ENCODE measurements around the gene RPS21.
"Not testable (repeated sequence)": the region's sequence is repeated elsewhere in the genome, so short reads cannot be mapped to it uniquely, and the experiment has no call there.

The RPS21 gene

DNA sequence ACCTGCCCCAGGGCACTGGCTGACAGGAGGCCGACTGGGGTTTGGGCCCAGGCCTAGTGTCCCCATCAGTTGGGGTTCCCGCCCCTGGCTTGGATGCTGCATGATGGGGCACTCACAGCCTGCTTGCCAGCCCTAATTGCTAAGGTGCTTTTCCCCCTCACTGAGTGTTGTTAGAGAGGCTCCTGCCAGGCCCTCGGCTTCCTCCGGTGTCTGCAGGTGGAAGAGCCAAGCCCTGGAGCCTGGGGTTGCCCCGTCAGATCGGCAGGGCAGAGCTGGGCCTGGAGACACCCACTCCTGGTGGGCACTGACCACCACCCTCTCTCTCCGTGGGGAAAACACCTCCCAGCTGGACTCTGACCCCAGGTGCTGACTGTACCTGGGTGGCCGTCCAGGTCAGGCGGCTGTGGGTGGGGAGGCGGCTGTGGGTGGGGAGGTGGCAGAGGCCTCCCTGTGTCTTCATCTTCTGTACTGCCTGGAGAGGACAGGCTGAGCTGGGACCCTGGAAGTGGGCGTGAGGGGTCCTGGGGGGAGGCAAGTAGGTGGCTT, 26.2 kb downstream of the RPS21 start:
- DNase-seq, result no peak

DNA sequence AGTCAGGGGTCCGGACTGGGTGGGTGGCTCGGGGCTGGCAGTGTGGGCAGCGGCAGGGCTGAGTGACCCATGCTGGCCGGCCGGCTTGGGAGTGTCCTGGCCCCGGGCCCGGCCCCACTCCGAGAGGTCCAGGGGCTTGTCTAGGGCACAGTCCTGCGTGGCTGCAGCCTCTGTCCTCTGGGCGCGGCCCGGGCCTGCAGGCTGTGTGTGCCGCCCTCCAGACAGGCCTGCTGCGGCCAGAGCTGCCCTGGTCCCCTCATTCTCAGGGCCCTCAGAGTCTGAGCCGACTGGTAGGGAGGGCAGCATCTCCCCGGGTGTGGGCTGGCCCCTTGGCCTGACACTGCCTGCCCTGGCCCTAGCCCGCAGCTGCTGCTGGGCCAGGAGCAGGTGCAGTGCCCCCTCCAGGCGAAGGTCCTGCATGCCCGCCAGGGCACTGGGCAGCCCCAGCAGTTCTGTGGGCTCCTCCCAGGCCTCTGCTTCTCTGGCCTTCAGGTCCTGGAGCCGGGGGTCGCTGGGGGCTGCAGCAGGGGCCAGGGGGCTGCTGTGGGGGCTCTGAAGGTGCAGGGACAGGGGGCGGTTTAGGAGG, 27.1 kb downstream of the RPS21 start:
- DNase-seq, result no peak

DNA sequence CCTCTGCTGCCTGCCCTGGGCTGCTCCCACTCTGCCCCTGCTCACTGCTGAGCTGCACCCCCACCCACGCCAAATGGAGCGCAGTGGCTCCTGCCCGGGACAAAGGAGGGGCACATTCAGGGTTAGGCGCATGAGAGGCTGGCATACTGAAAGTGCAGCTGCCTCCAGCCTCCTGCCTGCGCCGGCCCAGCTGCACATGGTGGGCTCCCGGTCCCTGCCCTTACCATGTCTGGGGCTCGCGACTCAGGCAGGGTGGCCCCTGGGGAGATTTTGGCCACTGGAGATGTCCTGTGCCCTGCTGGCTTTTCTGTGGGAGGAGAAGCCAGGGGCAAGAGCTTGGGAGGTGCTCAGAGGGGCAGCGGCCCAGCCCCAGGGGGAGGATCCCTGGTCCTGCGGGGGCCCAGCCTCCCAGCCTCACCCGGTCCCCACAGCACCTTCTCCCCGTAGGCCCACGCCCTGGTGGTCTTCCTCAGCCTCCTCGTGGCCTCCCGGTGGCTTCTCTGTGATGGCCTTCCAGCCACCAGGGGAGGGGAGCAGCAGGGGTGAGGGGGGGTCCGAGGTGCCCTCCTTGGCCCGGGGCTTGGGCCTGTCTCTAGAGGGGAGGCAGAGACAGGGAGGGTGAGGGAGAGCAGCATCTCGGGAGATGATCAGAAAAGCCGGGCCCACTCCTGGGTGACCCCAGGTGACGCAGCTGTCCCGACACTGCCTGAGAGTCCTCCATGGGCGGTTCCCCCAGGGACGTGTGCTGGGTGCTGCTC, 28.6 kb downstream of the RPS21 start:
- no peak for DNase-seq

DNA sequence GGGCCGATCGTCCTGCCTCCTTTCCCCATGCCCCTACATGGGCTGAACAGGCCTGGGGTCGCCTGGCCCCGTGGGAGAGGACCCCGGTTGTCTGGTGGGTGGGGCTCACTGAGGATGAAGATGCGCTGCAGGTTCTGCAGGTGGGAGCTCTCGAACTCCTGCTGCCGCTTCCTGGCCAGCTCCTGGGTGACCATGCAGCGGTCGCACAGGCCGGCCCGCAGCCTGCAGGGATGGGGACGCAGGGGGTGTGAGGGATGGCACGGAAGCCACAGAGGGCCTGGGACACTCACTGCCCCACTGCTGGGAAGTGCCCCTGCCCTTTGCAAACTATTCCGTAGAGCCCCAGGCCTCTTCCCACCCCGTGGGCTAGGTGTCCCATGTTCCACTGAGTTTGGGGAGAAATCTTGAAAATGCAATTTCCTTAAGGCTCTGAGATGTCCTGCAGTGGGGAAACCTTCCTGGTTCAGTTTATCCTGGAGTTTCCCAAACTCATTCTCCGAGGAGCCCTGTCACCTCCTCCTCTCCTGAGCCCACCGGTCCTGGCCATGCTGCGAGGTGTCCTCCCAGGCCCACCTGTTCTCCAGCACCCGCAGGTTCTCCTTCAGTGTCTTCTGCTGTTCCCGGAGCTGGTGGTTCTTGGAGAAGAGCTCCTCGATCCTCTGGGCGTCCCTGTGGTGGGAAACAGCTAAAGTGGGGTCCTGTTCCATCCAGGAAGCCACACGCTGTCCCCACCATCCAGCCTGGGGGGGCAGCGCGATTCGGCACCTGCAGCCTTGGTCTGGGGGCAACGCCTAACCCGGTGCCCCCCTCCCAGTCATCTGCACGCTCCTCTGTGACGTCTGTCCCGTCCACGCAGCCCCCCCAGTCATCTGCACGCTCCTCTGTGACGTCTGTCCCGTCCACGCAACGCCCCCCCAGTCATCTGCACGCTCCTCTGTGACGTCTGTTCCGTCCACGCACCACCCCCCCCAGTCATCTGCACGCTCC, 30.0 kb downstream of the RPS21 start:
- no peak for DNase-seq

DNA sequence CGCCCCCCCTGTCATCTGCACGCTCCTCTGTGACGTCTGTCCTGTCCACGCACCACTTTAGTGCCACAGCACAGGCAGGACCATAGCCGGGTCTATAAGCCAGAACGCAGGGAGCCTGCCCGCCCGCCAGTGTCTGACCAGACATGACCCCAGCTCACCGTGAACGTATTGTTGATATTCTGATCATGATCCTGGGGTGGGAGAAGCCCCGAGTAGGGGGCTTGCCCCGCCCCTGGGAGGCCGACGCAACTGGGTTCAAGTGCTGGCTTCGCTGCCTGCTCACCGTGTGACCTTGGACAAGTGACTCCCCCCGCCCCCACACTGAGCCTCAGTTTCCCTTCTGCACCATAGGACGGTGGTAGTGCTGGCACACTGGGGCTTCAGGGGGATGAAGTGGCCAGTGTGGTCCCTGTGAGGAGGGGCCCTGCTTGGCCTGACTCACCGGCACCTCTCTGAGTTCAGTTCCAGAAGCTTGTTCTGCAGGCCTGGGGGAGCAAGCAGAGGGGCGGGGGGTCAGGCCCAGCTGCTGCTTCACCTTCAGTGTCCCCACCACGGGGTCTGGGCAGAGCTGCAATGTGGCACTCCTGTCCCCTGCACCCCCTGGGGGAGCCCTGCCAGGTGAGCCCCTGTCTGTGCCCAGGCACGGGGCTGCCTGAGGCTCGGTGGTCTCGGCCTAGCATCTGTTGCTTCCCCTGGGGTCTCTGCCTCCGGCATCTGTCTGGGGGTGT, 31.2 kb downstream of the RPS21 start:
- no peak for DNase-seq

DNA sequence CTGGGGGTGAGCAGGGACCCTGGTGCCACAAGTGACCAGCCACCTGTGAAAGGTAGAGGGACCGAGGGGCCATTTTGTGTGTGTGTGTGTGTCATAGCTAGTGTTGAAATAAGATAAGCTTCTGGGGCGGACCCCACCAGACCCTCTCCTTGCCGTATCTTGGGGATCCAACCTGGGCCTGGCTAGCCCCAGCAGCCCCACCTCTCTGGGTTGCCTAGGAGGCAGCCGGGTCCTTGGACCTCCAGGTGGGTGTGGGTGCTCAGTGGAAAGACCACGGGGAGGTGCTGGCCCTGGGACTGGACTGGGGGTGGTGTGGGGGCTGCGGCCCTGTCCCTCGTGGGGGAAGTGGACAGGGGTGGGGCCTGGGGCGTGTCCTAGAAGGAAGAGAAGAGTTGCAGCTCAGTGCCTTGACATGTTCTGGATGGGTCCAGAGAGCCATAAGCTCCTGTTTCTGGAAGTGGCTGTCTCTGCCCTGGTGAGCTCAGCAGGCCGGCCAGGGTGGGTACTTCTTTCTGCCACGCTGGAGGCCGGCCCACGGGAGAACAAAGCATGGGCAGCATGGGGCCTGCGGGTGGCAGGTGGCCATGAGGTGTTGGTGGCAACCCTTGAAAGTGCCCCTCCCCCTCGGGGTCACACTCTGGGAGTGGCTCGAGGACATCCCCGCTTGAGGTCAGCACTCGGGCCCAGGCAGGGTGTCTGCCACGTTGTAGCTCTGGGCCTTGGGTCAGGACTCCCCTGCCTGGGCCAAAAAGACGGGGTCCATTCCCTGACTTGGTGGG, 32.0 kb downstream of the RPS21 start:
- DNase-seq, result no peak

DNA sequence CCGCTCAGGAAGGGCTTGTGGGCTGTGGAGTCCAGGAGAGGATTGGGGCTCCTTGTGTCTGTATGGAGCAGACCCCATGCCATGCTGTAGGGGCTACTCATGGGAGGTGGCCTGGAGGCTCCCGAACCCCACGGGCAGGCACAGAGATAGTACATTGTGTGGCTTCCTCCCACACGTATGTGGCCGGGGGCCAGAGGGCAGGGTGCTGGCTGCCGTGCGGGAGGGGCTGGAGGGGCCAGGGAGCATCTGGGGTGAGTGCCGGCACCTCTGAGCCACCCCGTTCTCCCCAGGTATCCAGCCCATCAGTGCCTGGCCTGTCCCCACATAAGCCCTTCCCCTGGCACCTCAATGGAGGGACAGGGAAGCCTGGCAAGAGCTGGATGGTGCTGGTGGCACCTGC, 32.9 kb downstream of the RPS21 start:
- no peak for DNase-seq

DNA sequence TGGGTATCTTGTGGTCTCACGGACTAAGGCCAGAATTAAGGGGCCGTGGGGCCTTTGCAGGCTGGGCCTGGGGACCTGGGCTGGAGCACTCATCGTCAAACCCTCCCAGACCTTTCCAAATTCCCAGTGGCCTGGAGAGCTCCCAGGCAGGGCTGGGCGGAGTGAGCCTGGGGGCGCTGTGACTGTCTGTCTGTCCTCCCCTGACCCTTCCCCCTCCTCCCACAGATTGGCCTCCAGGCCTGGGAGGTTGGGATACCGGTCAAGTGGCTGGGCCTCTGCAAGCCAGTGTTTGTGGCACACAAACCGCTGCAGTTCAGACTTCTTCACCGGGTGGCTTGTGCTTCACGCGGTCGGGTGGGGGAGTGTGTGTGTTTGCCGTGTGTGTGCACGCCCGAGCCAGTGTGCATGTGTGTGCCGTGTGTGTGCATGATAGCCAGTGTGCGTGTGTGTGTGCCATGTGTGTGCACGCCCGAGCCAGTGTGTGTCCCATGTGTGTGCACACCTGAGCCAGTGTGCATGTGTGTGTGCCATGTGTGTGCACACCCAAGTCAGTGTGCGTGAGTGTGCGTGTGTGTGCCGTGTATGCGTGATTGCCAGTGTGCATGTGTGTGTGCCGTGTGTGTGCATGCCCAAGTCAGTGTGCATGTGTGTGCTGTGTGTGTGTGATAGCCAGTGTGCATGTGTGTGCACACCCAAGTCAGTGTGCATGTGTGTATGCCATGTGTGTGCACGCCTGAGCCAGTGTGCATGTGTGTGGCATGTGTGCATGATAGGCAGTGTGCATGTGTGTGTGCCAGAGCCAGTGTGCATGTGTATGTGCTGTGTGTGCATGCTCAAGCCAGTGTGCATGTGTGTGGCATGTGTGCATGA, 34.2 kb downstream of the RPS21 start:
- no peak for DNase-seq

DNA sequence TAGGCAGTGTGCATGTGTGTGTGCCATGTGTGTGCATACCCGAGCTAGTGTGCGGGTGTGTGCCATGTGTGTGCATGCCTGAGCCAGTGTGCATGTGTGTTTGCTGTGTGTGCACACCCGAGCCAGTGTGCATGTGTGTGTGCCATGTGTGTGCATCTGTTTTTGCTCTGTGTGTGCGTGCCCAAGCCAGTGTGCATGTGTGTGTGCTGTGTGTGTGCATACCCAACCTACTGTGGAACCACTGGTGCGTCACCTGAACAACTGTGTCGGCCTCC, 34.8 kb downstream of the RPS21 start:
- DNase-seq, result no peak

DNA sequence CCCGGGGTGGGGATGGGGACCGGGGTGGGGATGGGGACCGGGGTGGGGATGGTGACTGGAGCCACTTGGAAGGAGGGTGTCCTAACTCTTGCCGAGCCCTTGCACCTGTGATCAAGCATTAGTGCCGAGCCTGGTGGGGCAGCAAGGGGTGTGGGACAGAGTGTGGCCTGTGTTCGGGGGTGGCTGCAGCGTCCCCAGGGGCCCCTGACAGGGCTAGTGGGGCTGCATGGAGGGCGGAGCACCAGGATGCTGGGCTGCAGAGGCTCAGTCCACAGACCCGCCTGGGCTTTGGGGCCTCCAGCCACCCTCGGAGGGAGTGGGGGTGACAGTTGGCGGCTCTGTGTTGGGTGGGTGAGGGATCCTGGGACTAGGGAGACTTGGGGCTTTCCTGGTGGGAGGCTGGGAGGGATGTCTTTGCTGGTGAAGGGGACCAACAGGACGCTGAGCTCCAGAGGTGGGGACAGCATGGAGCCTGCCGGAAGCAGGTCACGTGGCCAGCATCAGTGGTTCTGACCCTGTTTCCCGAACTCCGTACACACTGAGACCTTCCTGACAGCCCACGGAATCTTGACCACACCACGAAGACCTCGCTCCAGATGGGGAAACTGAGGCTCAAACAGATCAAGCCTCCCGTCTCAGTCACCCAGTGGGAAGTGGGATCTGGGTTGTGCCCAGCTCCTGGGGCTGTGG, 35.9 kb downstream of the RPS21 start:
- DNase-seq, result no peak

DNA sequence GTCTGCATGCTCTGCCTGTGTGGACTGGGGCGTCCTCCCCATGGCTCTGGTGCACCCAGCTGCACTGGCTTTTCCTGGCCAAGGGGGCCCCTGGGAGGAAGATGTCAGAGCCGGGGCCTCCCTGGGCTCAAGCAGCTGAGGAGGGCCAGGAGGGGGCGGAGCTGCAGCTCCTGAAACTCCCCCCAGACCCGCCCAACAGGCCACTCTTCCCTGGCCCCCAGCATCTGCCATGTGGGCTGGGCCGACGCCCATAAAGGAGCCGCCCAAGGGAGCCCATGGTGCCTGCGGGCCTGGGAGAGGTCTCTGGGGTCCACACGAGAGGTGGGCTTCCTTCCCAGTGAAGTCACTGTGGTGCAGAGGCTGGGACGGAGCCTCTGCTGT, 36.4 kb downstream of the RPS21 start:
- no peak for DNase-seq

DNA sequence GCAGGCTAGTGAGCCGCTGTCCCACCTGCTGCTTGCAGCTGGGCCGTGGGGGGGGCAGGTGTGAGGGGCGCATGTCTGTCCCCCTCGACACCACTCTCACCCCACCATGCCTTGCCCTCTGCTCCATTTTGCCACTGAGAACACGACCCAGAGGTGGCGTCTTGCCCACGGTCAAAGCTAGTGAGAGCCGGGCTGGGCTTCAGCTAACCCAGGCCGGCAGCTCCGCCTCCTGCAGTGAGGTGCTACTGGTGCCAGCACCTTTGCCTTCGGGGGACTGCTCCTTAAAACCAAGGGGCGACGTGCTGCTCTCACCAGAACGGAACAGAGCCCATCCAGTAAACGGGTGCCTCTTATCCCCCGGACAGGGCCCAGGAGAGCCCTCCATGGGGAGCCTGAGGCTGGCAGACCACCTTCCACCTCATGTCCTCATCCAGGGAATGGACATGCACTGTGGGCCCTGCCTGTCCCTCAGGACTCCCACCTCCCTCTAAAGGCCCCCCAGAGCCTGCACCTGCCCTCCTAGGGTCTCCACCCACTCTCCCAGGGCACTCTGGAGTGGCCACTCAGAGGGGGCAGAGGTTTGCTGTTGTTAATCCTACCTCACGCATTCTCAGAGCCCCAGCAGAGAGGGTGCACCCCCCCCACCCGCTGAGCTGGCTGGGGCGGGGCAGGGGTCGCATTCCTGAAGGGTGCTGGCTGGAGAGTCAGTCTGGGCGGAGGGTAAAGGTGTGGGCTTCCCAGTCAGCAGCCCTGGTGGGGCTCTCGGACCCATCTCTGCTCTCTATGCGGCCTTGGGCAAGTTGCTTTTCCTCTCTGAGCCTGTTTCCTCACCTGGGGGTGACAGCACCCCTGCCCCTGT, 37.6 kb downstream of the RPS21 start:
- DNase-seq, result no peak

DNA sequence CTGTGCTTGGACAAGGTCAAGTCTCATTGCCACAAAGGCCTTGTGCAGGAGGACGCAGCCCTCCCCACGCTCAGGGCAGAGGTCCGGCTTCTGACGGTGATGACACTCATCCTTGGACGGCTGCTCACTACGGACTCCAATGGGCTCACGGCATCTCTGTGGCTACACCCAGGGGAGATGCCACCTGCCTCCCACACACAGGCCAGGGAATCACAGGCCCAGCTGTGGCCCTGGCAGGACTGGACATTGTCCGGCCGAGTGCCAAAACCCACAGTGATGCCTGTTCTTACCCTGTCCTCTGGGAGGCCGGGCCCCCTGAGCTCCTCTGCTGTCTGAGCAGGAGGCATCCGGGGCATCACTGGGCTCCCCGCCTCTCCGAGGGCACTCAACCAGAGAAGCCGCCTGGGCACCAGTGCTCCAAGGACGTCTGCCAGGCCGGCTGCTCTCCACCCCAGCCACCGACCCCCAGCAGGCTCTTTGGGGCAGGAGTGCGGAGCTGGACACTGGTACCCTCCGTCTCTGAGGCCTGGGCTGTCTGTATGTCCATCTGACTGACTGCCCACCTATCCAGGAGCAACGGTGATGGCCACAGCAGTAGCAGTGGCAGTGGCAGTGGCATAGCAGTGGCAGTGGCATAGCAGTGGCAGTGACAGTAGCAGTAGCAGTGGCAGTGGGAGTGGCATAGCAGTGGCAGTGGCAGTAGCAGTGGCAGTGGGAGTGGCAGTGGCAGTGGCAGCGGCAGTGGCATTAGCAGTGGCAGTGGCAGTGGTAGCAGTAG, 38.6 kb downstream of the RPS21 start:
- no peak for DNase-seq

DNA sequence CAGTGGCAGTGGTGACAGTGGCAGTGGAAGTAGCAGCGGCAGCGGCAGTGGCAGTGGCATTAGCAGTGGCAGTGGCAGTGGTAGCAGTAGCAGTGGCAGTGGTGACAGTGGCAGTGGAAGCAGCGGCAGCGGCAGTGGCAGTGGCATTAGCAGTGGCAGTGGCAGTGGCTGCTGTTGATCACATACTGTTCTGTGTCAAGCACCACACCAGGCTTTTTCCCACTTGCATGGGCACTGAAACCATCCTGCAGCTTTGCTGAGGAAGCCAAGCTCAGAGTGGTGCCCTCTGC, 39.1 kb downstream of the RPS21 start:
- DNase-seq, result not testable (repeated sequence)

DNA sequence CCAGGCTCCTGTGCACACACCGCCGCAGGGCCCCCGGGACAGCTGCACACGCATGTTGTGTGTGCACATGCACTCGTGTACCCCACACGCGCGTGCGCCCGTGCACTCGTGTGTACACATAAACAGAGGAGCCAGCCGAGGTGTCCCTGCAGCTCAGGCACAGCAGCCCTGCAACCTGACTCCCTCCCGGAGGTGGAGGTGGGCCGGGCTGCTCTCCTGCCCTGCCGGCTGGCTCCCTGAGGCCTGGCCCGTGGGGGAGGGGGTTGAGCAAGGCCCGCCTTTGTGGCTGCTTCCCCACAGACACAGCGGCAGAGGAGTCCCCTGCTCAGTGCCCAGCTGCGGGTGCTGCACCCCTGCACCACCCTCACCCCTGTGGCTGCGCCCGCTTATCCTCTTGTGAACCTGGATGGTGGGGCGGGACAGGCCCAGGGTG, 39.8 kb downstream of the RPS21 start:
- DNase-seq, result no peak

DNA sequence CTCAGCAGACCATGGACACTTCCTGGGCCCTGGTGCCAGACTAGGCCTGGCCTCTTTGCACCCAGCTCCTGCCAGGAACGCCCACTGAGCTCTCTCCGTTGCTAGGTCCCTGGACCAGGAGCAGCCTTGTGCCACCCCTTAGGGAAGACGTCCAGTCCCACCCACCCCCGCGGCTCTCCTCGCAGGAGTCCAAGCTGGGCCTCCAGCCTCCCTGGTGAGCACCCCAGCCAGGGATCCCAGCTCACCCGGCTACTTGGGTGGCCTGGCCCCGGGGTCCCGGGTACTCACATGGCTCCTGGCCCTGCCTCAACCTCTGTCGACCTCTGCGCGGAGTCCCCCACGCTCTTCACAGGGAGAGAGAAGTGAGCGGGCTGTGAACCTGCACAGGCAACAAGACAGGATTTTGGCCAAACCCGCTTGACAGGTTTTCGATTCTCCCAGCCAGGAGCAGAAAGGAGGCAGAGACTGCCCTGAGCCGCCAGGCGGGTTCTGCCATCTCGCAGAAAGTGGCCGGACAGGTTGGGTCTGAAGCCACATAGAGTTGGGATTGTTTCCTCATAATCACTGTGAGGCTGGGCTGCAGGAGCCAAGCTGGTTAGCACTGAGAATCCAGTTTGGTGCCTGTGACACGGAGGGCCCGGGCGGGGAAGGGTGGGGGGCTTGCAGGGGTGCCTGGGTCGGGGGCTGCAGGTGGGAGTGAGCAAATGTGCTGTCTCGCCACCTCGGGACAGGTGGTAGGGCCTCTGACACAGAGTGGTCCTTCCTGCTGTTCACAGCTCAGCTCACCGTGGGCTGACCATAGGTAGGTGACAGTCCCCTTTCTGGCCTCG, 40.5 kb downstream of the RPS21 start, which contains the start of gene RBBP8NL:
Gene RBBP8NL, minus strand, starts transcription at position 368 of the 830 bp plus-strand sequence. CDS start 7,892 bp downstream, outside the sequence.
- DNase-seq, result no peak

DNA sequence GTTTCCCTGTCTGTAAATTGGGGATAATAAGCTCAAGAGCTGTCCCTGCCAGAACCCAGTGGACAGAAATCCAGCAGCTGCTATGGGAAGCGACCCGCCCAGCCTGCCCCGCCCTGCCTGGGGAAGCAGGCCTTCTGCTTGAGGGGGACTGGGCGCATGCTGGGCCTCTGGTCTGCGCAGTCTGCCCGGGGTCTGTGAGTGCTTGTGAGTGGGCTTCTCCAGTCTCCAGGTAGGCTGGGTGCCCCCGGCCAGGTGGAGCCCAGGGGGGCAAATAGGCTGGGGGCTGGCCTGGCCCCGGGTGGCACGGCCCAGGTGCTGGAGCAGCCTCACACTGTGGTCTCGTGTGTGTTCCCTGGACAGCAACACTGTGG, 41.1 kb downstream of the RPS21 start:
- no peak for DNase-seq
